Ishikawa (cell line): Measurements from ENCODE around the gene DYNLT4.

Experiments used
- CEBPB ChIP-seq: IDR thresholded peaks from 2 replicates; pipeline ENCODE4 v1.6.1; 2012
- CREB1 ChIP-seq: IDR thresholded peaks from 2 replicates; pipeline ENCODE4 v1.6.1; 2012; ENCODE audit warnings: low read depth
- EGR1 ChIP-seq: IDR thresholded peaks from 2 replicates; pipeline ENCODE4 v1.6.1; 2012
- EP300 ChIP-seq: IDR thresholded peaks from 2 replicates; pipeline ENCODE4 v1.6.1; 2012; ENCODE audit warnings: borderline replicate concordance
- FOXM1 ChIP-seq: IDR thresholded peaks from 2 replicates; pipeline ENCODE4 v1.6.1; 2012; ENCODE audit warnings: low read depth, borderline replicate concordance
- MAX ChIP-seq: IDR thresholded peaks from 2 replicates; pipeline ENCODE4 v1.6.1; 2012
- NFIC ChIP-seq: IDR thresholded peaks from 2 replicates; pipeline ENCODE4 v1.6.1; 2012
- RAD21 ChIP-seq: IDR thresholded peaks from 2 replicates; pipeline ENCODE4 v1.6.1; 2012; ENCODE audit warnings: low read depth
- REST ChIP-seq: IDR thresholded peaks from 2 replicates; pipeline ENCODE4 v1.6.1; 2012; ENCODE audit warnings: low read depth, mild to moderate bottlenecking
- TAF1 ChIP-seq: IDR thresholded peaks from 2 replicates; pipeline ENCODE4 v1.6.1; 2012; ENCODE audit warnings: low read depth, mild to moderate bottlenecking
- TCF12 ChIP-seq: IDR thresholded peaks from 2 replicates; pipeline ENCODE4 v1.6.1; 2012; ENCODE audit warnings: low read depth
- TEAD4 ChIP-seq: IDR thresholded peaks from 2 replicates; pipeline ENCODE4 v1.6.1; 2012
- USF1 ChIP-seq: IDR thresholded peaks from 2 replicates; pipeline ENCODE4 v1.6.1; 2012
- YY1 ChIP-seq: IDR thresholded peaks from 2 replicates; pipeline ENCODE4 v1.6.1; 2012; ENCODE audit warnings: low read depth
- ZBTB7A ChIP-seq: IDR thresholded peaks from 2 replicates; pipeline ENCODE4 v1.6.1; 2012; ENCODE audit warnings: low read depth

Gene DYNLT4

GRCh38 chr1:44788120-44788860 is 18.9 kb downstream of the DYNLT4 start, which contains the start of gene BEST4:
Gene BEST4 (minus strand): TSS chr1:44788170. CDS start chr1:44787705, 465 bp downstream.
- TF ChIP-seq USF1 (no peak), FOXM1 (no peak), MAX (no peak), EP300 (no peak), TCF12 (no peak), CEBPB (no peak), YY1 (no peak), CREB1 (no peak), ZBTB7A (no peak), NFIC (no peak), RAD21 (no peak), REST (no peak), EGR1 (no peak), TAF1 (no peak), TEAD4 (no peak)

GRCh38 chr1:44787506-44787905 is 19.6 kb downstream of the DYNLT4 start:
- TF ChIP-seq USF1 (no peak), TEAD4 (no peak), EGR1 (no peak), MAX (no peak), NFIC (no peak), TCF12 (no peak), CREB1 (no peak), EP300 (no peak), REST (no peak)

GRCh38 chr1:44786841-44787426 is 20.2 kb downstream of the DYNLT4 start:
- no peak for TF ChIP-seq YY1
- no peak for TF ChIP-seq TEAD4
- no peak for TF ChIP-seq CREB1
- TF ChIP-seq FOXM1: no peak
- no peak for TF ChIP-seq NFIC
- TF ChIP-seq MAX: no peak
- no peak for TF ChIP-seq RAD21
- TF ChIP-seq USF1: no peak
- TF ChIP-seq EP300: no peak
- no peak for TF ChIP-seq TCF12
- no peak for TF ChIP-seq CEBPB
- no peak for TF ChIP-seq REST
- no peak for TF ChIP-seq EGR1
- TF ChIP-seq TAF1: no peak
